K562 (cell line): Measurements from ENCODE around the gene ACOT13. TPM values are rescaled to one million over a fixed set of nuclear protein-coding genes. Genes with fewer than 3 reads are reported as not detected.

Experiments
- ATAC-seq: fragments of 200-7000 bp; cut with Tn5 transposase; 3 replicates; pipeline ENCODE4 v1.9.1; 2020; ENCODE audit warnings: moderate library complexity
- BruUV-seq: library from RNA; stranded (reverse); fragments of 400-500 nt; replicated peaks from 2 replicates; lab custom pipeline; 2021; lab: Mats Ljungman, UMichigan
- CTCF ChIA-PET: fragments of 300-600 bp; formaldehyde crosslinking; extraction: SDS; loops from one replicate; lab custom pipeline; 2021; ENCODE audit warnings: low intra/inter-chr PET ratio; lab: Yijun Ruan, JAX
- POLR2A ChIA-PET: fragments of 300-600, 350-650 bp; sonication (Branson Sonifier 250); formaldehyde crosslinking; extraction: SDS; loops from one replicate; lab custom pipeline; 2021; ENCODE audit warnings: antibody characterized with exemption, inconsistent platforms; lab: Yijun Ruan, JAX
- DNase-seq, 4 experiments: peaks; one replicate each; pipeline versions ENCODE4 v3.0.0 to v3.0.0-alpha.2; 2011 to 2018; ENCODE audit warnings: low spot score in 3 of 4, mixed read lengths in 3 of 4; ENCODE audit errors: extremely low read depth in 1 of 4
- FAIRE-seq: peaks from 2 replicates; lab custom pipeline; 2011; peaks lifted over from hg19 to GRCh38; lab: Jason Lieb, UNC
- H2AFZ ChIP-seq: 2 replicates; pipeline ENCODE4 v1.6.0; 2011; ENCODE audit warnings: low read depth, low read length, control low read depth, inconsistent platforms
- H3K27ac ChIP-seq: fragments of 200-600 bp; 3 replicates; pipeline ENCODE4 v1.8.0; 2011; ENCODE audit warnings: low read depth, mild to moderate bottlenecking, control low read depth, inconsistent platforms, low read length, moderate library complexity, mixed read lengths; ENCODE audit errors: extremely low read depth
- H3K27me3 ChIP-seq, 2 experiments: fragments of 300-600 bp in 1 of 2; 2 replicates in 1 of 2; 3 replicates in 1 of 2; pipeline versions ENCODE4 v1.6.0 to v1.8.0; 2011; ENCODE audit warnings: inconsistent platforms in 2 of 2, low read length in 2 of 2, mild to moderate bottlenecking in 1 of 2, mixed read lengths in 1 of 2, moderate library complexity in 1 of 2; ENCODE audit not compliant: control insufficient read depth in 2 of 2, insufficient read depth in 2 of 2
- H3K36me3 ChIP-seq: fragments of 300-600 bp; 3 replicates; pipeline ENCODE4 v1.8.0; 2011; ENCODE audit warnings: mild to moderate bottlenecking, low read length, inconsistent platforms; ENCODE audit not compliant: control insufficient read depth, insufficient read depth
- H3K4me1 ChIP-seq, 2 experiments: fragments of 200-600 bp in 1 of 2; replicated peaks in 1 of 2; 2 replicates in 1 of 2; 3 replicates in 1 of 2; pipeline versions ENCODE4 v1.5.1 to v1.8.0; 2011; ENCODE audit warnings: inconsistent platforms in 2 of 2, low read length in 2 of 2, mild to moderate bottlenecking in 1 of 2, mixed read lengths in 1 of 2, moderate library complexity in 1 of 2; ENCODE audit not compliant: control insufficient read depth in 2 of 2, insufficient read depth in 2 of 2
- H3K4me2 ChIP-seq: 2 replicates; pipeline ENCODE4 v1.6.1; 2011; ENCODE audit warnings: low read length, control low read depth, inconsistent platforms, mixed read lengths; ENCODE audit not compliant: insufficient read depth
- H3K4me3 ChIP-seq: fragments of 200-600 bp; sonication (generic), shearing (Covaris generic); 2 replicates; pipeline ENCODE4 v1.5.1; 2016; ENCODE audit warnings: control low read depth, inconsistent platforms
- H3K79me2 ChIP-seq: fragments of 200-600 bp; 3 replicates; pipeline ENCODE4 v1.8.0; 2011; ENCODE audit warnings: low read length, inconsistent platforms; ENCODE audit not compliant: control insufficient read depth, insufficient read depth
- H3K9ac ChIP-seq, 2 experiments: 2 replicates each; pipeline versions ENCODE4 v1.6.0 to v1.6.1; 2011; ENCODE audit warnings: low read depth in 2 of 2, low read length in 2 of 2, control low read depth in 1 of 2, inconsistent platforms in 1 of 2, mild to moderate bottlenecking in 1 of 2, mixed read lengths in 1 of 2; ENCODE audit not compliant: insufficient read depth in 1 of 2
- H3K9me1 ChIP-seq: one replicate; pipeline ENCODE4 v1.6.0; 2011; ENCODE audit warnings: inconsistent platforms, mild to moderate bottlenecking, low read length, moderate library complexity; ENCODE audit not compliant: control insufficient read depth, insufficient read depth
- H3K9me3 ChIP-seq: replicated peaks from 2 replicates; pipeline ENCODE4 v1.5.1; 2011; ENCODE audit warnings: low read depth, low read length, inconsistent platforms; ENCODE audit not compliant: control insufficient read depth, insufficient read depth
- H4K20me1 ChIP-seq: replicated peaks from 2 replicates; pipeline ENCODE4 v1.6.1; 2011; ENCODE audit warnings: low read length, inconsistent platforms, mixed read lengths; ENCODE audit not compliant: control insufficient read depth, insufficient read depth
- BCLAF1 ChIP-seq, 2 experiments: fragments of 450-650 bp in 1 of 2; IDR thresholded peaks; 2 replicates each; pipeline ENCODE4 v1.6.1; 2011 to 2017; ENCODE audit warnings: low read depth in 2 of 2, antibody characterized with exemption in 1 of 2, borderline replicate concordance in 1 of 2, low read length in 1 of 2, mild to moderate bottlenecking in 1 of 2, mixed read lengths in 1 of 2; ENCODE audit not compliant: control insufficient read depth in 1 of 2
- ELF2 ChIP-seq: fragments of 250-450 bp; sonication (Bioruptor Pico); IDR thresholded peaks from 2 replicates; pipeline ENCODE4 v1.5.0; 2021; ENCODE audit warnings: mild to moderate bottlenecking
- FOXJ2 ChIP-seq: fragments of 200-800 bp; sonication (Bioruptor generic); IDR thresholded peaks from 2 replicates; pipeline ENCODE4 v1.6.1; 2016; ENCODE audit warnings: missing genetic modification characterization, missing compliant biosample characterization
- FOXK1 ChIP-seq: sonication (generic); formaldehyde crosslinking; IDR thresholded peaks from 2 replicates; pipeline ENCODE4 v1.8.0; 2022; ENCODE audit warnings: missing genetic modification reagents, mild to moderate bottlenecking, borderline replicate concordance
- PTBP1 ChIP-seq: fragments of 200-400 bp; formaldehyde crosslinking; IDR thresholded peaks from 2 replicates; pipeline ENCODE4 v1.6.1; 2017; ENCODE audit warnings: low read depth, low read length
- WGBS: fragments of 100-300 bp; shearing (Covaris generic); methylation state at CpG from one replicate; pipeline ENCODE4 v1.1.6; 2016; ENCODE audit warnings: low coverage, mixed read lengths; ENCODE audit not compliant: insufficient coverage; ENCODE audit errors: missing lambda C conversion rate; 5-methylcytosine and 5-hydroxymethylcytosine counted together
- in situ Hi-C: fragments of 300-500 bp; cut with MboI; formaldehyde crosslinking; loops from 4 replicates; pipeline ENCODE4 v1.15.0; 2018; ENCODE audit warnings: inconsistent platforms, mixed read lengths
- intact Hi-C: fragments of 100-400 bp; cut with micrococcal nuclease; formaldehyde crosslinking; loops from 2 replicates; pipeline ENCODE4 v1.14.2; 2022
- polyA plus RNA-seq, 8 experiments: library from polyadenylated mRNA; depleted of rRNA in 4 of 8; stranded (reverse) in 5 of 8; unstranded in 3 of 8; fragments of >200 nt; fragmentation: Nextera tagmentation in 2 of 8; fragmentation: Illumina TruSeq in 1 of 8; extraction: Ambion mirVana in 2 of 8; extraction: Trizol in 1 of 8; gene quantifications; 2 replicates each; pipeline versions ENCODE4 v1.2.1 to v1.2.3, GENCODE V29; 2011 to 2014; ENCODE audit warnings: inconsistent platforms in 1 of 8, missing spikeins in 1 of 8
- total RNA-seq, 7 experiments: library from RNA; depleted of rRNA in 6 of 7; stranded (reverse); fragments of >200 nt in 6 of 7; fragmentation: Illumina TruSeq in 2 of 7; extraction: Trizol in 2 of 7; gene quantifications; 2 replicates each; pipeline versions ENCODE4 v1.2.1 to v1.2.3, GENCODE V29; 2011 to 2021; ENCODE audit warnings: low replicate concordance in 1 of 7
- TF ChIP-seq, protein P1 (sequence below): fragments of 250-450 bp; sonication (Bioruptor Pico); IDR thresholded peaks from 2 replicates; pipeline ENCODE4 v1.8.0; 2022; ENCODE audit warnings: moderate library complexity, mild to moderate bottlenecking, inconsistent platforms

ACOT13 gene
- total and polyA plus RNA-seq, 9 of the 15 experiments (the other 6 are each of a cell fraction or from before 2014, with no cell fraction given): 14.1 to 129 (median 65.7) TPM

DNA sequence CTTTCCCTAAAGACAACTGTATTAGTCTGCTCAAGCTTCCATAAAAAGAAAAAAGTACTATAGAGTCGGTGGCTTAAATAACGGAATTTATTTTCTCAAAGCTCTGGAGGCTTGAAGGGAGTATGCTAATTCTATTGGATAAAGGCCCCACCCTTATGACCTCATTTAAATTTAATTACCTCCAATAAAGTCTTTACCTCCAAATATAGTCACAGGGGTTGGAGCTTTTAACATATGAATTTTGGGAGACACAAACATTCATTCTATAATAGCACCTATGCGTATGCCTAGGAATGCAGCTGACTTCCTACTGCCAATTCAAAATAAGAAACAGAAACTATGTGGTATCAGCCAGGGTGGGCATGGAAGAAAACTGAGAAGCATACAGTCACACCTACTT is 46.2 kb upstream of the ACOT13 start (continued):
- no peak for TF ChIP-seq ELF2
- TF ChIP-seq BCLAF1 (IDR thresholded peaks at IDR 0.05; ENCODE audit: borderline replicate concordance in 1 of 2, control insufficient read depth in 1 of 2, low read depth in 2 of 2, low read length in 1 of 2): no peak
- TF ChIP-seq, all 486 proteins: peak for 0

GRCh38 chr6:24621626-24622289 is 45.1 kb upstream of the ACOT13 start:
- CTCF ChIA-PET: no interaction called here
- TF ChIP-seq FOXK1 (CRISPR knock-in tag) (no peak), PTBP1 (no peak), FOXJ2 (tag) (no peak)
- TF ChIP-seq, protein P1, sequence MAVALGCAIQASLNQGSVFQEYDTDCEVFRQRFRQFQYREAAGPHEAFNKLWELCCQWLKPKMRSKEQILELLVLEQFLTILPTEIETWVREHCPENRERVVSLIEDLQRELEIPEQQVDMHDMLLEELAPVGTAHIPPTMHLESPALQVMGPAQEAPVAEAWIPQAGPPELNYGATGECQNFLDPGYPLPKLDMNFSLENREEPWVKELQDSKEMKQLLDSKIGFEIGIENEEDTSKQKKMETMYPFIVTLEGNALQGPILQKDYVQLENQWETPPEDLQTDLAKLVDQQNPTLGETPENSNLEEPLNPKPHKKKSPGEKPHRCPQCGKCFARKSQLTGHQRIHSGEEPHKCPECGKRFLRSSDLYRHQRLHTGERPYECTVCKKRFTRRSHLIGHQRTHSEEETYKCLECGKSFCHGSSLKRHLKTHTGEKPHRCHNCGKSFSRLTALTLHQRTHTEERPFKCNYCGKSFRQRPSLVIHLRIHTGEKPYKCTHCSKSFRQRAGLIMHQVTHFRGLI (CRISPR knock-in tag): no peak

More at GRCh38 chr6:24621626-24622289, 45.1 kb upstream of the ACOT13 start:
- Histone ChIP-seq H3K9me1 (no peaks in the 10 kb centered on the region), H3K4me1 (no peaks in the 10 kb centered on the region), H3K9ac (no peak overlapping the region), H3K79me2 (no peaks in the 10 kb centered on the region), H3K9me3 (no peaks in the 10 kb centered on the region), H3K36me3 (no peaks in the 10 kb centered on the region), H3K4me3 (no peak overlapping the region), H4K20me1 (no peaks in the 10 kb centered on the region), H3K4me2 (no peak overlapping the region), H3K27ac (no peak overlapping the region), H3K27me3 (peaks cover 19 to 23% of the 10 kb centered on the region in 2 experiments; a peak in 4 of 5 replicates), H2AFZ (no peak overlapping the region)
- no peak for DNase-seq
- POLR2A ChIA-PET: interaction anchor here (1.4 to 2.7 kb wide), 3 partner anchors 24 to 44 kb away, joined by 5 to 10 read pairs (median 7); partner anchors contain the start of genes ACOT13, KIAA0319 and TDP2
- in situ Hi-C loops (no loop called here), intact Hi-C loops (no loop called here)
- BruUV-seq: no TSS peak
- ATAC-seq: peak; percentile 64
- FAIRE-seq: no peak
- WGBS: 1% methylated on average over 7 of the region's 7 CpGs
